ENCODE measurements around the gene MAPK10. TPM values are rescaled to one million over a fixed set of nuclear protein-coding genes. Genes with fewer than 3 reads are reported as not detected.

The MAPK10 gene
- total RNA-seq, 1 donor from 2014 or later = 30.7 TPM

GRCh38 chr4:86271057-86271456 is 88.8 kb downstream of the MAPK10 start:
- no peaks in the 10 kb centered on the region for H3K36me3 ChIP-seq
- intact Hi-C loops (cut with DNase I) = no loop called here
- H3K4me1 ChIP-seq = no peaks in the 10 kb centered on the region
- DNase-seq (no peak), ATAC-seq (no peak)
- H3K27ac ChIP-seq = no peak overlapping the region
- H3K4me3 ChIP-seq = no peak overlapping the region
- no peaks in the 10 kb centered on the region for H3K27me3 ChIP-seq (ENCODE audit: low read depth)
- no peak for TF ChIP-seq CTCF (IDR thresholded peaks at IDR 0.05)
- no peaks in the 10 kb centered on the region for H3K9me3 ChIP-seq

GRCh38 chr4:86269354-86269753 is 90.5 kb downstream of the MAPK10 start:
- no peaks in the 10 kb centered on the region for H3K4me1 ChIP-seq
- no peak overlapping the region for H3K4me3 ChIP-seq
- DNase-seq = no peak
- H3K27me3 ChIP-seq (ENCODE audit: low read depth) = no peaks in the 10 kb centered on the region
- TF ChIP-seq CTCF (IDR thresholded peaks at IDR 0.05) = no peak
- H3K27ac ChIP-seq = no peak overlapping the region
- ATAC-seq = no peak
- no peaks in the 10 kb centered on the region for H3K36me3 ChIP-seq
- no peaks in the 10 kb centered on the region for H3K9me3 ChIP-seq
- intact Hi-C loops (cut with DNase I) = no loop called here

- ATAC-seq = no peak
- Histone ChIP-seq H3K36me3 (no peaks in the 10 kb centered on the region), H3K4me1 (no peaks in the 10 kb centered on the region), H3K27ac (no peak overlapping the region), H3K27me3 (ENCODE audit: low read depth) (no peaks in the 10 kb centered on the region), H3K9me3 (no peaks in the 10 kb centered on the region), H3K4me3 (no peak overlapping the region)
- intact Hi-C loops (cut with DNase I) = no loop called here
- TF ChIP-seq CTCF (IDR thresholded peaks at IDR 0.05) = no peak
- DNase-seq = no peak
Measured at GRCh38 chr4:86264241-86264640, 95.6 kb downstream of the MAPK10 start.

- no peak for TF ChIP-seq CTCF (IDR thresholded peaks at IDR 0.05)
Measured at GRCh38 chr4:86261636-86262035, 98.2 kb downstream of the MAPK10 start.

GRCh38 chr4:86256086-86256485 is 103.8 kb downstream of the MAPK10 start:
- Histone ChIP-seq H3K27ac (no peak overlapping the region), H3K9me3 (no peaks in the 10 kb centered on the region)
- TF ChIP-seq CTCF (IDR thresholded peaks at IDR 0.05) = no peak

More at GRCh38 chr4:86261636-86262035, 98.2 kb downstream of the MAPK10 start:
- intact Hi-C loops (cut with DNase I) = no loop called here
- no peak for ATAC-seq
- Histone ChIP-seq H3K27ac (no peak overlapping the region), H3K4me1 (no peaks in the 10 kb centered on the region), H3K9me3 (no peaks in the 10 kb centered on the region), H3K27me3 (ENCODE audit: low read depth) (no peaks in the 10 kb centered on the region), H3K4me3 (no peak overlapping the region), H3K36me3 (no peaks in the 10 kb centered on the region)
- no peak for DNase-seq

GRCh38 chr4:86250619-86251018 is 109.2 kb downstream of the MAPK10 start:
- Histone ChIP-seq H3K27me3 (ENCODE audit: low read depth) (no peaks in the 10 kb centered on the region), H3K4me1 (no peaks in the 10 kb centered on the region), H3K4me3 (no peak overlapping the region), H3K27ac (no peak overlapping the region), H3K36me3 (no peaks in the 10 kb centered on the region), H3K9me3 (no peaks in the 10 kb centered on the region)
- ATAC-seq = no peak
- intact Hi-C loops (cut with DNase I) = no loop called here
- TF ChIP-seq CTCF (IDR thresholded peaks at IDR 0.05) = no peak
- DNase-seq = no peak

More at GRCh38 chr4:86256086-86256485, 103.8 kb downstream of the MAPK10 start:
- no peaks in the 10 kb centered on the region for H3K27me3 ChIP-seq (ENCODE audit: low read depth)
- intact Hi-C loops (cut with DNase I) = no loop called here
- DNase-seq = no peak
- no peaks in the 10 kb centered on the region for H3K36me3 ChIP-seq
- H3K4me3 ChIP-seq = no peak overlapping the region
- no peaks in the 10 kb centered on the region for H3K4me1 ChIP-seq
- ATAC-seq = no peak
